ENCODE measurements around the gene USP8.

GRCh38 chr15:50463423-50464358 is 39.5 kb downstream of the USP8 start:
- no peak for TF ChIP-seq CTCF (conservative IDR thresholded peaks at IDR 0.05)
- no peak for TF ChIP-seq ZFX (IDR thresholded peaks at IDR 0.05)
